ENCODE data around the gene LCT. TPM values are rescaled to one million over a fixed set of nuclear protein-coding genes. Genes with fewer than 3 reads are reported as not detected.

The LCT gene
- total RNA-seq, 1 experiment from 2014 or later = 0.82 TPM

DNA sequence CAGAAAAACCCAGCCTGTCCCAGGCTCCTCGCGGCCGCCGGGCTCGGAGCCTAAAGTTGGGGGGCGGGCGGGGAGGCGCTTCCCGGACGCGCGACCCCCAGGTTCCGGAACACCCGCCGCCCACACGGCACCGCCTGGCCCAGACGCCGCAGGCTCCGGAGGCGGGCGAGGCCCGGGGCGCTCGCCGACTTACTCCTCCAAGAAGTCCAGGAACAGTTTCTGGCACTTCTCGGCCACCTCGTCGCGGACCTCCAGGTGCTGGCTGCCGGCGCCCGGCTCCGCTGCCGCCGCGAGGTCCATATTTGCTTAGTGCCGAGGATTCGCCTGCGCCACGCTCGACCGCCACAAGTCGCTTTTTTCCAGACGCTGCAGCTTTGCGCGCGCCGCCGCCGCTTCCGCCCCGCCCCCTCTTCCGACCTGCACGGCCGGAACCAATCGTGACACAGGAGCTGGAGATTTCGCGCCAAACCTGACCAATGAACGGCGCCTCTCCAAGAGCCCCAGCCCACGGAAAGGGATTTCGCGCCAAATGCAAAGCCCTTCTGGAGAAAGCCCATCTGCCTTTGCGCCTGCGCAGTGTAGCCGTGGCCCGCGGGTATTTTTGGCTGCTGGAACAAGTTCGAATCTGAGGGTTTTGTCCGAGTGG lies 39.2 kb upstream of the LCT start, which contains the start of gene MCM6:
Gene MCM6 (minus strand): TSS at position 378 of the 646 bp plus-strand sequence. CDS start 78 bp downstream, at position 300.
- ChIA-PET CTCF (interaction anchor here (1.0 to 1.5 kb wide), 2 partner anchors 38 to 508 kb away, joined by 3 to 5 read pairs; no protein-coding TSS in a partner anchor), POLR2A (interaction anchor here (0.6 to 1.3 kb wide), 10 partner anchors 11 to 1344 kb away, joined by 3 to 9 read pairs (median 6); partner anchors contain the start of gene DARS1)
- peaks cover 23% of the 10 kb centered on the region for H3K4me1 ChIP-seq
- no peaks in the 10 kb centered on the region for H3K9me3 ChIP-seq
- peak; percentile 99 to 100 for DNase-seq
- H3K4me3 ChIP-seq (ENCODE audit: low read depth, low read length) = peak within 1 kb of the TSS; percentile 93
- no peaks in the 10 kb centered on the region for H3K27me3 Mint-ChIP-seq (ENCODE audit: insufficient read depth, unreplicated experiment)
- no TSS peak for BruUV-seq (replicated peaks)
- peaks cover under 1% of the 10 kb centered on the region; the same call in 1 of the 2 replicates for H3K36me3 ChIP-seq (ENCODE audit: control insufficient read depth, insufficient read depth, low read length)
- peaks cover 37% of the 10 kb centered on the region for H3K36me3 Mint-ChIP-seq (ENCODE audit: insufficient read depth, unreplicated experiment)
- TF ChIP-seq CTCF (IDR thresholded peaks at IDR 0.05; ENCODE audit: insufficient read depth in 1 of 2, low read depth in 1 of 2, low read length in 1 of 2, severe bottlenecking in 1 of 2, unreplicated experiment in 1 of 2) = peak in 1 of 2 experiments; percentile 18
- H3K9me3 Mint-ChIP-seq (ENCODE audit: unreplicated experiment) = no peaks in the 10 kb centered on the region
- peak within 1 kb of the TSS; percentile 81 for H3K27ac Mint-ChIP-seq (ENCODE audit: unreplicated experiment)
- peaks cover 21% of the 10 kb centered on the region for H3K4me1 Mint-ChIP-seq (ENCODE audit: low read depth, unreplicated experiment)
- peak within 1 kb of the TSS; percentile 81 for H3K4me3 Mint-ChIP-seq (ENCODE audit: unreplicated experiment)
- intact Hi-C loops (cut with micrococcal nuclease; ENCODE audit: unreplicated experiment) = loop anchor here (1.0 kb wide), 1 partner anchor 25 kb away; no protein-coding TSS in a partner anchor
- no peaks in the 10 kb centered on the region for H3K27me3 ChIP-seq (replicated peaks; ENCODE audit: control insufficient read depth, insufficient read depth, low read length)

- peaks cover 39% of the 10 kb centered on the region for H3K36me3 Mint-ChIP-seq (ENCODE audit: insufficient read depth, unreplicated experiment)
- H3K9me3 Mint-ChIP-seq (ENCODE audit: unreplicated experiment) = no peaks in the 10 kb centered on the region
- H3K4me3 Mint-ChIP-seq (ENCODE audit: unreplicated experiment) = peak overlapping the region; percentile 81
- H3K27me3 Mint-ChIP-seq (ENCODE audit: insufficient read depth, unreplicated experiment) = no peaks in the 10 kb centered on the region
- peaks cover 2% of the 10 kb centered on the region; the same call in 1 of the 2 replicates for H3K36me3 ChIP-seq (ENCODE audit: control insufficient read depth, insufficient read depth, low read length)
- H3K27me3 ChIP-seq (replicated peaks; ENCODE audit: control insufficient read depth, insufficient read depth, low read length) = no peaks in the 10 kb centered on the region
- TF ChIP-seq CTCF (IDR thresholded peaks at IDR 0.05; ENCODE audit: insufficient read depth in 1 of 2, low read depth in 1 of 2, low read length in 1 of 2, severe bottlenecking in 1 of 2, unreplicated experiment in 1 of 2) = no peak
- H3K9me3 ChIP-seq = no peaks in the 10 kb centered on the region
- ChIA-PET POLR2A (interaction anchor here (0.7 to 1.3 kb wide), 5 partner anchors 16 to 134 kb away, joined by 3 to 9 read pairs (median 6); partner anchors contain the start of gene DARS1), CTCF (interaction anchor here (1.0 to 1.5 kb wide), 2 partner anchors 38 to 509 kb away, joined by 3 to 5 read pairs; no protein-coding TSS in a partner anchor)
- H3K27ac Mint-ChIP-seq (ENCODE audit: unreplicated experiment) = peak overlapping the region; percentile 81
- DNase-seq = peak; percentile 61 to 64
- BruUV-seq (replicated peaks) = no TSS peak
- H3K4me1 ChIP-seq = peaks cover 23% of the 10 kb centered on the region
- intact Hi-C loops (cut with micrococcal nuclease; ENCODE audit: unreplicated experiment) = loop anchor here (1.0 kb wide), 1 partner anchor 24 kb away; no protein-coding TSS in a partner anchor
- H3K4me3 ChIP-seq (ENCODE audit: low read depth, low read length) = peak overlapping the region; percentile 93
- H3K4me1 Mint-ChIP-seq (ENCODE audit: low read depth, unreplicated experiment) = peaks cover 21% of the 10 kb centered on the region
These were observed 38.6 kb upstream of the LCT start for GRCh38 chr2:135875491-135876065.

GRCh38 chr2:135874777-135875365 lies 37.9 kb upstream of the LCT start:
- H3K9me3 ChIP-seq = no peaks in the 10 kb centered on the region
- no peak for TF ChIP-seq CTCF (IDR thresholded peaks at IDR 0.05; ENCODE audit: insufficient read depth in 1 of 2, low read depth in 1 of 2, low read length in 1 of 2, severe bottlenecking in 1 of 2, unreplicated experiment in 1 of 2)
- POLR2A ChIA-PET = interaction anchor here (0.7 kb wide), 1 partner anchor 23 kb away, joined by 5 read pairs; no protein-coding TSS in a partner anchor
- peaks cover 23% of the 10 kb centered on the region for H3K4me1 ChIP-seq
- intact Hi-C loops (cut with micrococcal nuclease; ENCODE audit: unreplicated experiment) = no loop called here
- Mint-ChIP-seq H3K4me3 (ENCODE audit: unreplicated experiment) (peak overlapping the region; percentile 81), H3K4me1 (ENCODE audit: low read depth, unreplicated experiment) (peaks cover 21% of the 10 kb centered on the region), H3K9me3 (ENCODE audit: unreplicated experiment) (no peaks in the 10 kb centered on the region), H3K36me3 (ENCODE audit: insufficient read depth, unreplicated experiment) (peaks cover 46% of the 10 kb centered on the region), H3K27ac (ENCODE audit: unreplicated experiment) (peak overlapping the region; percentile 81), H3K27me3 (ENCODE audit: insufficient read depth, unreplicated experiment) (no peaks in the 10 kb centered on the region)
- H3K36me3 ChIP-seq (ENCODE audit: control insufficient read depth, insufficient read depth, low read length) = peaks cover 2% of the 10 kb centered on the region; the same call in 1 of the 2 replicates
- DNase-seq = no peak
- peak overlapping the region; percentile 93 for H3K4me3 ChIP-seq (ENCODE audit: low read depth, low read length)
- CTCF ChIA-PET = interaction anchor here (1.5 kb wide), 1 partner anchor 509 kb away, joined by 3 read pairs; no protein-coding TSS in a partner anchor
- no TSS peak for BruUV-seq (replicated peaks)
- no peaks in the 10 kb centered on the region for H3K27me3 ChIP-seq (replicated peaks; ENCODE audit: control insufficient read depth, insufficient read depth, low read length)
